Endodermal cell (in vitro differentiated cells): ENCODE data around the gene SMARCA2. TPM values are rescaled to one million over a fixed set of nuclear protein-coding genes. Genes with fewer than 3 reads are reported as not detected.

Experiments
- DNase-seq: peaks from one replicate; pipeline ENCODE4 v3.0.0-alpha.2; 2017
- H3K27ac ChIP-seq: 2 replicates; pipeline ENCODE4 v1.5.1; 2013; ENCODE audit warnings: mild to moderate bottlenecking, low read depth, low read length, moderate library complexity
- H3K27me3 ChIP-seq: 2 replicates; pipeline ENCODE4 v1.6.1; 2013; ENCODE audit warnings: mild to moderate bottlenecking, low read length, moderate library complexity; ENCODE audit not compliant: insufficient read depth, control insufficient read depth, poor library complexity, severe bottlenecking
- H3K36me3 ChIP-seq: 2 replicates; pipeline ENCODE4 v1.7.0; 2013; ENCODE audit warnings: mild to moderate bottlenecking, low read length, moderate library complexity; ENCODE audit not compliant: control insufficient read depth, insufficient read depth
- H3K4me1 ChIP-seq: one replicate; pipeline ENCODE4 v1.7.0; 2013; ENCODE audit warnings: low read length; ENCODE audit not compliant: control insufficient read depth, insufficient read depth
- H3K4me3 ChIP-seq: 2 replicates; pipeline ENCODE4 v1.5.1; 2013; ENCODE audit warnings: mild to moderate bottlenecking, low read length, moderate library complexity
- H3K9ac ChIP-seq: 2 replicates; pipeline ENCODE4 v1.6.1; 2013; ENCODE audit warnings: mild to moderate bottlenecking, low read length, moderate library complexity; ENCODE audit not compliant: poor library complexity, severe bottlenecking; ENCODE audit errors: extremely low read depth
- H3K9me3 ChIP-seq: 2 replicates; pipeline ENCODE4 v1.6.1; 2013; ENCODE audit warnings: mild to moderate bottlenecking, low read length, moderate library complexity; ENCODE audit not compliant: control insufficient read depth
- H3K27ac Mint-ChIP-seq: 2 replicates; pipeline ENCODE4 v1.8.0; 2020; ENCODE audit warnings: mixed read lengths
- H3K27me3 Mint-ChIP-seq: 2 replicates; pipeline ENCODE4 v1.8.0; 2021; ENCODE audit warnings: mild to moderate bottlenecking, mixed read lengths; ENCODE audit not compliant: insufficient read depth
- H3K36me3 Mint-ChIP-seq: 2 replicates; pipeline ENCODE4 v1.8.0; 2020; ENCODE audit warnings: low read depth, mixed read lengths
- H3K4me1 Mint-ChIP-seq: 2 replicates; pipeline ENCODE4 v1.8.0; 2020; ENCODE audit warnings: mixed read lengths
- H3K4me3 Mint-ChIP-seq: 2 replicates; pipeline ENCODE4 v1.8.0; 2020; ENCODE audit warnings: mild to moderate bottlenecking, moderate library complexity, mixed read lengths
- H3K9me3 Mint-ChIP-seq: 2 replicates; pipeline ENCODE4 v1.8.0; 2020; ENCODE audit warnings: mild to moderate bottlenecking, mixed read lengths
- CTCF ChIP-seq: fragments of 200-600 bp; sonication (generic); conservative IDR thresholded peaks from 2 replicates; pipeline ENCODE4 v1.5.0; 2021; ENCODE audit warnings: antibody characterized with exemption, mild to moderate bottlenecking
- WGBS, 2 experiments: methylation state at CpG; one replicate each; pipeline versions ENCODE4 v1.1.5 to v1.1.7; 2013; ENCODE audit warnings: missing lambda C conversion rate in 2 of 2, mixed read lengths in 1 of 2; ENCODE audit not compliant: insufficient coverage in 1 of 2, insufficient read length in 1 of 2; 5-methylcytosine and 5-hydroxymethylcytosine counted together
- total RNA-seq, 2 donors: library from RNA; stranded (reverse); fragmentation: NEBNext Ultra II Directional in 1 of 2; extraction: Animal tissue kit (Norgen Biotek cat#: 25700) in 1 of 2; gene quantifications; 2 replicates in 1 of 2; 3 replicates in 1 of 2; pipeline ENCODE4 v1.2.1, GENCODE V29; 2021

SMARCA2 gene
- total RNA-seq, 2 donors from 2014 or later, result 2.6 to 8.6 TPM

- no peak overlapping the region for H3K4me3 Mint-ChIP-seq
- no peak overlapping the region for H3K9ac ChIP-seq
- H3K36me3 ChIP-seq, result no peaks in the 10 kb centered on the region
- H3K27me3 Mint-ChIP-seq, result no peaks in the 10 kb centered on the region
- no peak overlapping the region for H3K4me3 ChIP-seq
- H3K4me1 Mint-ChIP-seq, result no peaks in the 10 kb centered on the region
- H3K4me1 ChIP-seq, result no peaks in the 10 kb centered on the region
- 88 to 91% methylated on average over 3 to 6 of the region's 6 CpGs for WGBS, 2 experiments
- no peaks in the 10 kb centered on the region for H3K36me3 Mint-ChIP-seq
- no peak for TF ChIP-seq CTCF
- no peak overlapping the region for H3K27ac Mint-ChIP-seq
- no peak for DNase-seq
- no peaks in the 10 kb centered on the region for H3K27me3 ChIP-seq
- H3K9me3 ChIP-seq, result no peaks in the 10 kb centered on the region
- H3K9me3 Mint-ChIP-seq, result no peaks in the 10 kb centered on the region
- H3K27ac ChIP-seq, result no peak overlapping the region
Observed at GRCh38 chr9:2117527-2117926, 102.4 kb downstream of the SMARCA2 start.

GRCh38 chr9:2119566-2119965 is 104.4 kb downstream of the SMARCA2 start:
- WGBS, 2 experiments, result 93 to 95% methylated on average over 7 to 9 of the region's 9 CpGs
- H3K9me3 Mint-ChIP-seq, result no peaks in the 10 kb centered on the region
- TF ChIP-seq CTCF, result no peak

GRCh38 chr9:2120926-2121689 is 106.0 kb downstream of the SMARCA2 start:
- Mint-ChIP-seq H3K36me3 (no peaks in the 10 kb centered on the region), H3K27ac (no peak overlapping the region), H3K9me3 (no peaks in the 10 kb centered on the region), H3K4me1 (no peaks in the 10 kb centered on the region), H3K4me3 (no peak overlapping the region), H3K27me3 (no peaks in the 10 kb centered on the region)
- Histone ChIP-seq H3K4me1 (no peaks in the 10 kb centered on the region), H3K9me3 (no peaks in the 10 kb centered on the region), H3K36me3 (no peaks in the 10 kb centered on the region), H3K27me3 (no peaks in the 10 kb centered on the region), H3K27ac (no peak overlapping the region), H3K9ac (no peak overlapping the region), H3K4me3 (no peak overlapping the region)
- peak; percentile 41 for TF ChIP-seq CTCF
- no peak for DNase-seq
- WGBS, 2 experiments, result 93 to 100% methylated on average over 2 to 3 of the region's 3 CpGs

More at GRCh38 chr9:2119566-2119965, 104.4 kb downstream of the SMARCA2 start:
- no peak overlapping the region for H3K27ac ChIP-seq
- H3K4me3 ChIP-seq, result no peak overlapping the region
- no peaks in the 10 kb centered on the region for H3K9me3 ChIP-seq
- H3K27me3 ChIP-seq, result no peaks in the 10 kb centered on the region
- H3K27me3 Mint-ChIP-seq, result no peaks in the 10 kb centered on the region
- H3K9ac ChIP-seq, result no peak overlapping the region
- H3K36me3 ChIP-seq, result no peaks in the 10 kb centered on the region
- no peaks in the 10 kb centered on the region for H3K4me1 ChIP-seq
- H3K4me1 Mint-ChIP-seq, result no peaks in the 10 kb centered on the region
- no peaks in the 10 kb centered on the region for H3K36me3 Mint-ChIP-seq
- no peak for DNase-seq
- no peak overlapping the region for H3K27ac Mint-ChIP-seq
- no peak overlapping the region for H3K4me3 Mint-ChIP-seq
